Muscle layer of colon (tissue), 2 donors: Measurements from ENCODE around the gene LTBP3.

Experiments
- H3K27ac ChIP-seq: one replicate; pipeline ENCODE4 v1.7.0; 2013; ENCODE audit warnings: low read depth, mild to moderate bottlenecking, low read length, moderate library complexity
- H3K27me3 ChIP-seq, 2 donors: one replicate each; pipeline ENCODE4 v1.7.0; 2013; ENCODE audit warnings: low read length in 2 of 2, mild to moderate bottlenecking in 2 of 2; ENCODE audit not compliant: insufficient read depth in 2 of 2, control insufficient read depth in 1 of 2
- H3K36me3 ChIP-seq: one replicate; pipeline ENCODE4 v1.7.0; 2013; ENCODE audit warnings: mild to moderate bottlenecking, low read length; ENCODE audit not compliant: insufficient read depth
- H3K4me1 ChIP-seq: one replicate; pipeline ENCODE4 v1.7.0; 2013; ENCODE audit warnings: mild to moderate bottlenecking, low read length; ENCODE audit not compliant: insufficient read depth
- H3K4me3 ChIP-seq, 2 donors: one replicate each; pipeline ENCODE4 v1.7.0; 2013; ENCODE audit warnings: low read length in 2 of 2, low read depth in 1 of 2, mild to moderate bottlenecking in 1 of 2, moderate library complexity in 1 of 2
- H3K9ac ChIP-seq: one replicate; pipeline ENCODE4 v1.7.0; 2013; ENCODE audit warnings: low read length
- H3K9me3 ChIP-seq: one replicate; pipeline ENCODE4 v1.7.0; 2013; ENCODE audit warnings: mild to moderate bottlenecking, low read length
- donor health status: abdominal sarcoma.
- donor health status: Adenocarcinoma of cecum.

The LTBP3 gene

DNA sequence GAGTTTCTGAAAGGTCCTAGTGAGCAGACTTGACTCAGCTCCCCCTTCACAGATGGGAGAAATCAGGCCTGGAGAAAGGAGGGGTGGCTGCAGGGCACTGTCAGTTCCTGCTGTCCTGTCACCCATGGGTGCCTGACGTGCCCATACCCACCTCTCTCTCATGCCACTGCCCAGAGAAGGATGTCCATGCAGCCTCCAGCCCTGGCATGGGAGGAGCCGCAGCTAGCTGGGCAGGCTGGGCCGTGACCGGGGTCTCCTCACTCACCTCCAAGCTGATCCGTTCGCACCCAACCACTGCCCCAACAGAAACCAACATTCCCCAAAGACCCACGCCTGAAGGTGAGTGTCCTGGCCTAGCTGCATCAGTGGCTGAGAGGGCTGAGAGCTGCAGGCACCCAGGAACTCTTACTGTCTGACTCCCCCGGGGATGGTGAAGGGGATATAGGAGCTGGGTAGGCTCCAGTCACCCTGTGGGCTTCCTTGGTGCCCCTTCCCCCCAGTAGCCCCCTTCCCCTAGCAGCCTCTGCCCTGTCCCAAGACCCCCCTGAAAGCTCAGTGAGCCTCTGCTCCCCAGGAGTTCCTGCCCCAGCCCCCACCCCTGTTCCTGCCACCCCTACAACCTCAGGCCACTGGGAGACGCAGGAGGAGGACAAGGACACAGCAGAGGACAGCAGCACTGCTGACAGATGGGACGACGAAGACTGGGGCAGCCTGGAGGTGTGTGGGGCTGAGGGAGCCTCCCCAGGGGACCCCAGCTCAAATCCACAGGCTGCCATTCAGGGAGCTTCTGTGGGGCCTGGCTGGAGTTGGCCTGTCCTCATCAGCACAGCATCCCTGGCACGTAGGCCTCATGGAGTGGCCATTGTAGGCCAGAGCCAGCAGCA lies 21.5 kb downstream of the LTBP3 start:
- Histone ChIP-seq H3K4me3 (no peak overlapping the region), H3K9me3 (no peaks in the 10 kb centered on the region), H3K36me3 (peaks cover 25% of the 10 kb centered on the region), H3K4me1 (peaks cover 14% of the 10 kb centered on the region), H3K9ac (no peak overlapping the region), H3K27me3 (no peaks in the 10 kb centered on the region), H3K27ac (no peak overlapping the region)

DNA sequence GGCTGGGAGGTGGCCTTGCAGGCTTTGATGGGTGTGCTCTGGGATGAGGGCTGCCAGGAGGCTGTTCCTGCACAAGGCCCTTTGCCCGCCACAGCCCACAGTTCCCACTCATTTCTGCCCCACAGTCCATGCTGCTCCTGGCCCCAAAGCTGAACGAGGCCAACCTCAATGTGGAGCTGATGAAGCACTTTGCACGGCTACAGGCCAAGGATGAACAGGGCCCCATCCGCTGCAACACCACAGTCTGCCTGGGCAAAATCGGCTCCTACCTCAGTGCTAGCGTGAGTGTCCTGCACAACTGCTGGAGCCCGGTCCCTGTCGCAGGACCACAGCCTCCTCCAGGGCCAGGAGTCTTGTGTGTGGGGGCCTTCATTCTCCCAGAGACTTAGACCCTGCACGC lies 23.1 kb downstream of the LTBP3 start:
- H3K27ac ChIP-seq, result no peak overlapping the region
- no peaks in the 10 kb centered on the region for H3K9me3 ChIP-seq
- H3K9ac ChIP-seq, result no peak overlapping the region
- peaks cover 37% of the 10 kb centered on the region for H3K36me3 ChIP-seq
- no peaks in the 10 kb centered on the region for H3K27me3 ChIP-seq
- H3K4me3 ChIP-seq, result no peak overlapping the region
- peaks cover 5% of the 10 kb centered on the region for H3K4me1 ChIP-seq

DNA sequence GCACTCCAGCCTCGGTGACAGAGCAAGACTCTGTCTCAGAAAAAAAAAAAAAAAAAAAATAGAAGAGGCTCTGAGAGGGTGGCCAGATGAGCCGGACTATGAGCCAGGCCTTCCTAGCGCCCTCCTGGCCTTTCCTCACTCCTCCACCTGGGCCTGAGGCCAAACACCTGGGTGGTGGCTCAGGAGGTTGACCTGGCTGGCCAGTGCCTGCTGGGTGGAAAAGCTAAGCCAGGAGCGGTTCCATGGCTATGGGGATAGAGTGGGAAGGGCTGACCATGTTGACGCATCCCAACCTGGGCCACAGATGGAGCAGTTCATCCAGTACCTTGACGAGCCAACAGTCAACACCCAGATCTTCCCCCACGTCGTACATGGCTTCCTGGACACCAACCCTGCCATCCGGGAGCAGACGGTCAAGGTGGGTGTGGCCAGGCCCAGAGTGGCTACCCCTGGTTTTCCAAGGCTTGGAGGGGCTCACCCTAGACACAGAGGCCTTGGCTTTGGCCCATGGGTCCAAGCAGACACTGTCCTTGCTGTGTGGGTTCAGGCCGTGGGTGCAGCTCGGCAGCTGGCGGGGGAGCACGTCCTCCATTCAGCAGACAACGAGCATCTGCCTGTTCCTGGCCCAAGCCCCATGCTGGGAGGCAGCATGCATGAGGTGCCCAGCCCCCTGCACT lies 25.6 kb downstream of the LTBP3 start:
- Histone ChIP-seq H3K9ac (no peak overlapping the region), H3K4me1 (no peaks in the 10 kb centered on the region), H3K9me3 (no peaks in the 10 kb centered on the region), H3K27me3 (no peaks in the 10 kb centered on the region), H3K4me3 (no peak overlapping the region), H3K27ac (no peak overlapping the region), H3K36me3 (peaks cover 48% of the 10 kb centered on the region)

DNA sequence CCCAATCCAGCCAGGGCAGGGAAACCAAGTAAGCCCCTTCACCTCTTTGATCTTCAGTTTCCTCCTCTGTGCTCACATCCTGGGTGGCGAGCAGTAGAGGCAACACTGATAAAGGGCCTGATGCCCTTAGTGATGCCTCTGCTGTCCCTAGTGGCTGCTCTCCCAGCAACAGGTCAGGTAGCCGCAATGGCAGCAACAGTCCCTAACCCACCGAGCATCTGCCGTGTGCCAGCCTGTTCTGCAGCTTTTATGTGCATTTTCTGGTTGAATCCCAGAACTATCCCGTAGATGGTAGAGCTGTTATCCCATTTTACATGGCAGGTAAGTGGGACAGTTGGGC lies 28.0 kb downstream of the LTBP3 start:
- Histone ChIP-seq H3K9ac (no peak overlapping the region), H3K27me3 (no peaks in the 10 kb centered on the region), H3K4me1 (peaks cover 11% of the 10 kb centered on the region), H3K9me3 (no peaks in the 10 kb centered on the region), H3K36me3 (peaks cover 52% of the 10 kb centered on the region), H3K4me3 (no peak overlapping the region), H3K27ac (no peak overlapping the region)

DNA sequence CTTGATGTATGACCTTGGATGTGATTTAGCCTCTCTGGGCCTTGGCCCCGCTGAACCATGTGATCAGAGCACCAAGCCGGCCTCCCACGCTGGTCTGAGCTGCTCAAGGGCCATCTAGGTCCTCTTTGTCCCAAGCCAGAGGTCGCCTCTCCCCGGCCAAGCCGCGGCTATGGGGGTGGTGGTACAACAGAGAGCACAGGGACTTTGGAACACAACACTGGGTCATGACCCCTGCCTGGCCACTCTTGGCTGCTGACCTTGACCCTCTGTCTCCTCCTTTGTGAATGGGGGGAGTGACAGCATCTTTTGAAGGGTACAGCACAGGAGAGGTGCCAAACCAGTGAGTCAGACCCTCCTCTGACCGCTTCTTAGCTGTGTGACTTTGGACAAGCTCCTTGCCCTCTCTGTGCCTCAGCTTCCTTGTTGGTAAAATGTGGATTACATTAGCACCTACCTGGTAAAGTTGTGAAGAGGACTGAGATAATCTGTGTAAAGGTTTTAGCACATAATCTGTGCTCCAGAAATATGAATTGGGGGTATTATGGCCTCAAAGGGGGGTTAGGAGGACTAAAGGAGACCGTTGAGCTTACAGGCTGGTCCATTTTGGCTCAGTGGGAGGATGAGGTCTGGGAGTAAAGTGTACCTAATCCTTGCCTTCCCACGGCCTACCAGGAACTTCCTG lies 28.5 kb downstream of the LTBP3 start:
- Histone ChIP-seq H3K27ac (no peak overlapping the region), H3K36me3 (peaks cover 49% of the 10 kb centered on the region)

DNA sequence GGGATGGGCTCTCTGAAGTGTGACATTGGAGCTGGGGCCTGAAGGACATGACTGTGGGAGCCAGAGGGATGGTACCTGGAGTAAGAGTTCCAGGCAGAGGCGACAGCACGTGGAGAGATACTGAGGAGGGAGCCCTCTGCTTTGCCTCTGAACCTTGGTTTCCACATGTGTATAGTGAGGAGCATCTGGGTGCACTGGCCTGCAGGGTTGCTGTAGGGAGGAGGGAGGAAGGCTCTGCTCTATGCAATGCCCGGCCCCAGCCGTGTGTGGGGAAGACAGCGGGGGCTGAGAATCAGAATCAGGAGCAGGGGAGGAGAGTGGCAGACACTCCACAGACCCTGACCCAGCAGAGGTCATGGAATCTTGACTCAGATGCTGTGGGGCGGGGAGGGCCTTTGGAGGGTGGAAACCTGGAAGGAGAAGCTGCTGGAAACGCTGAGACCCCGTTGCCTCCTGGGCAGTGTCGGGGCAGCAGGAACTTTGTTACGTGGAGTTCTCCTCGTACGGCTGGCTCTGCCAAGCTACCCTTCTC lies 29.3 kb downstream of the LTBP3 start:
- H3K36me3 ChIP-seq, result peaks cover 49% of the 10 kb centered on the region
- H3K4me3 ChIP-seq, result no peak overlapping the region
- no peak overlapping the region for H3K27ac ChIP-seq
- H3K9ac ChIP-seq, result no peak overlapping the region
- H3K4me1 ChIP-seq, result peaks cover 17% of the 10 kb centered on the region
- H3K27me3 ChIP-seq, result no peaks in the 10 kb centered on the region
- no peaks in the 10 kb centered on the region for H3K9me3 ChIP-seq

More for the DNA sequence above, 28.5 kb downstream of the LTBP3 start:
- H3K27me3 ChIP-seq, result no peaks in the 10 kb centered on the region
- H3K4me1 ChIP-seq, result peaks cover 11% of the 10 kb centered on the region
- no peak overlapping the region for H3K4me3 ChIP-seq
- no peak overlapping the region for H3K9ac ChIP-seq
- H3K9me3 ChIP-seq, result no peaks in the 10 kb centered on the region

DNA sequence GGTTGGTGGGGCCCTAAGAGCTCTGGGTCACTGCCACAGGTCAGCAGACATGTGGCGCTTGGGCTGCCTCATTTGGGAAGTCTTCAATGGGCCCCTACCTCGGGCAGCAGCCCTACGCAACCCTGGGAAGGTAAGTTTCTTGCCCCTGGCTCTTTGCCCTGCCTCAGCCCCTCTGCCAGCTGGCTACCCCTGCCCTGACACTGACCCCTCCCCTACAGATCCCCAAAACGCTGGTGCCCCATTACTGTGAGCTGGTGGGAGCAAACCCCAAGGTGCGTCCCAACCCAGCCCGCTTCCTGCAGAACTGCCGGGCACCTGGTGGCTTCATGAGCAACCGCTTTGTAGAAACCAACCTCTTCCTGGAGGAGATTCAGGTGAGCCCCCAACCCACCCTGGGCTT lies 31.4 kb downstream of the LTBP3 start:
- Histone ChIP-seq H3K27me3 (no peaks in the 10 kb centered on the region), H3K9ac (no peak overlapping the region), H3K9me3 (no peaks in the 10 kb centered on the region), H3K36me3 (peaks cover 36% of the 10 kb centered on the region), H3K4me3 (no peak overlapping the region), H3K27ac (no peak overlapping the region), H3K4me1 (peaks cover 20% of the 10 kb centered on the region)

DNA sequence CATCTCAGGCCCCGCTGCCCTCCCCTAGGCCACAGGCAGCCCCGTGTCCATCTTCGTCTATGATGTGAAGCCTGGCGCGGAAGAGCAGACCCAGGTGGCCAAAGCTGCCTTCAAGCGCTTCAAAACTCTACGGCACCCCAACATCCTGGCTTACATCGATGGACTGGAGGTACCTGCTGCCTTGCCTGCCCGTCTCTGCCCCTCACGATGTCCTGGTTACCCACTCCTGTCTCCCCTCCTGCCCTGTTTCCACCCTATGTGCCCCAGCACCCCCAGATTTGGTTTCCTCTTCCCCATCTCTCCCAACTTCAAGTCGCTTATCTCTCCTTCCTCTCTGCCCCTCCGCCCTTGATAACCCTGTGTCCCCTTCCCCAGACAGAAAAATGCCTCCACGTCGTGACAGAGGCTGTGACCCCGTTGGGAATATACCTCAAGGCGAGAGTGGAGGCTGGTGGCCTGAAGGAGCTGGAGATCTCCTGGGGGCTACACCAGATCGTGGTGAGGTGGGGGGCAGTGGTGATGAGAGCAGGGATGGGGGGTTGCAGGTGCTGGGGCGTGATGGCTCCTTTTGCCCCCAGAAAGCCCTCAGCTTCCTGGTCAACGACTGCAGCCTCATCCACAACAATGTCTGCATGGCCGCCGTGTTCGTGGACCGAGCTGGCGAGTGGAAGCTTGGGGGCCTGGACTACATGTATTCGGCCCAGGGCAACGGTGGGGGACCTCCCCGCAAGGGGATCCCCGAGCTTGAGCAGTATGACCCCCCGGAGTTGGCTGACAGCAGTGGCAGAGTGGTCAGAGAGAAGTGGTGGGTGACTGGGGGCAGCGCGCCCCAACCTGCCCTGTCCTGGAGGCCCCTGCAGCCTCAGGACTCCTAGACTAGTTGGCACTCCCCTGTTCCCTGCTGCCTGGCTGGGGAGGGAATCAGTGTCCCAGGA lies 32.3 kb downstream of the LTBP3 start:
- H3K4me1 ChIP-seq, result peaks cover 20% of the 10 kb centered on the region
- H3K4me3 ChIP-seq, result peak overlapping the region; percentile 78 to 91
- no peaks in the 10 kb centered on the region for H3K27me3 ChIP-seq
- peak overlapping the region; percentile 39 for H3K9ac ChIP-seq
- peaks cover 27% of the 10 kb centered on the region for H3K36me3 ChIP-seq
- H3K27ac ChIP-seq, result peak overlapping the region; percentile 96
- H3K9me3 ChIP-seq, result no peaks in the 10 kb centered on the region

DNA sequence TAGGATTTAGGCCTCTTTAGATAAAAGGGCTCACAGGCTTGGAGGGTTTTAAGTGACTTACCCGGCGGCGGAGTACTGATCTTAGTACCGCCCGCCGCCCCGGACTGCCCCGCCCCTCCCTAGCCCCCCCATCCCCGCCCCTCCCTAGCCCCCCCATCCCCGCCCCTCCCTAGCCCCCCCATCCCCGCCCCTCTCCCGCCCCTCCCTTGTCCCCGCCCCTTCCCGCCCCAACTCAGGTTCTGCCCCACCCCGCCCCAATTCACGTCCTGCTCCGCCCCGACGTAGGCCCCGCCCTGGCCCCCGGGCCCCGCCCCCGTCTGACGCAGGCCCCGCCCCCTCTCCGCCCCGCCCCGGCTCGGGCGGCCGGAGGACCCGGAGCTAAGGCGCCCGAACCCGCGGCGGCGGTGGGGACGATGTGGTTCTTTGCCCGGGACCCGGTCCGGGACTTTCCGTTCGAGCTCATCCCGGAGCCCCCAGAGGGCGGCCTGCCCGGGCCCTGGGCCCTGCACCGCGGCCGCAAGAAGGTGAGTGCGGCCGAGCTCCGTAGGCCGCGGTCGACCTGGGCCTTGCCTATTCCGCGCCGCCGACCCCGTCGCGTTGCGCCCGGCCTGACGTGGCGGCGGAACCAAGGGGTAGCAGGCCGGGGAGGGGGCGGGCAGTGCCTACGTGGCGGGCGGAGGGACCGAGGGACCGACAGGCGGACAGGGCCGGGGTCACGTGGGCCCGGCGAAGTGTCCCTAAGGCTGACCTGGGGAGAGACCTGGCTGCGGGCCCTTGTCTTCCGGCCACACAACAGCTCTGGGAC lies 33.2 kb downstream of the LTBP3 start, which contains the start of gene SCYL1:
TSS of gene SCYL1 (plus strand) at position 343 of the 805 bp plus-strand sequence. CDS start at position 414, 71 bp downstream.
- peak within 1 kb of the TSS; percentile 78 to 91 for H3K4me3 ChIP-seq
- H3K27me3 ChIP-seq, result no peaks in the 10 kb centered on the region
- peaks cover 18% of the 10 kb centered on the region for H3K36me3 ChIP-seq
- H3K27ac ChIP-seq, result peak within 1 kb of the TSS; percentile 96
- peaks cover 20% of the 10 kb centered on the region for H3K4me1 ChIP-seq
- peak within 1 kb of the TSS; percentile 39 for H3K9ac ChIP-seq
- no peaks in the 10 kb centered on the region for H3K9me3 ChIP-seq
